Lung microvascular endothelial cell (primary cell): ENCODE data around the gene ZFPM1. TPM values are rescaled to one million over a fixed set of nuclear protein-coding genes. Genes with fewer than 3 reads are reported as not detected.

Experiments
- DNase-seq, 2 donors: peaks; one replicate each; pipeline versions ENCODE4 v3.0.0 to v3.0.0-alpha.2; 2010; ENCODE audit warnings: low read depth in 2 of 2
- total RNA-seq: library from RNA; depleted of rRNA; stranded (reverse); fragments of >200 nt; gene quantifications from 2 replicates; pipeline ENCODE4 v1.2.1, GENCODE V29; 2014

The ZFPM1 gene
- total RNA-seq, 1 donor from 2014 or later: 0.60 TPM

DNA sequence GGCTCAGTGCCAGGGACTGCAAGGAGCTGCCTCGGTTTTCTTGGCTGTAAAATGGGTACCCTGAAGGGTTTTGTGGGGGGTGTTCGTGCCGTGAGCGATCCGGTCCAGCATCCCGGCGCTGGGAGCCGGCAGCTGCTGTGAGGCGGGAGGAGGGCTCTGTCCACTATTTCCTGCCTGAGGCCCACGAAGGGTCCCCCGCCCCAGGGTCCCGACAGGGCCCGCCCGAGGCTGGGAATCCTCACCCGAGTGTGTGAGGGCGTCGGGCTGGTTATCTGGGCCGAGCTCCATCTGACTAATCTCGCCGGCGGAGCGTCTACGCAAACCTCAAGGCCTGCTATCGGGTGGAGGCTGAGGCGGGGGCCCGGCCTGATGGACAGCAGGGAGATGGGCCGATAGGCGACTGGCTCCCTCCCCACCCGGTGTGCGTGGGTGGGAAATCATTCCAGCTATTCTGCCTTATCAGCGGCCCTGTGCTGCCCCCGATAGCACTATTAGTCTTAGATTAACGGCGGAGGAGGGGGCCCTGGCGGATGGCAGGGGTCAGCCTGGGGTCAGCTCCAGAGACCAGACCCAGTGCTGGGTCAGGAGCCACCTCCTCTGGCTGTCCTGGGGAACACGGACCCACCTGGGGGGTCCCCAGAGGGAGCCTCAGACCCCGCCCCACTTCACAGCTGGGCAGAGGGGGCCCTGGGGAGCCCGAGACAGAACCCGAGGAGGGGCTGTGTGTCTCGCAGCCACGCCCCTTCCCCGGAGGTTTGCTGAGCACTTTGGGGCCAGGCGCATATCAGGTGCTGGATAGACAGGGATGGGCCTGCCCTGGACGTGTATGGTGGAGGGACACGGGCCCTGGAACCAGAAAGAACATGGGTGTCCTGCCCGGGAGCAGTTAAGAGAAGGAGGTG lies 44.7 kb downstream of the ZFPM1 start:
- DNase-seq: peak in 1 of 2 donors; percentile 33

GRCh38 chr16:88498576-88499208 lies 45.6 kb downstream of the ZFPM1 start:
- DNase-seq: no peak

DNA sequence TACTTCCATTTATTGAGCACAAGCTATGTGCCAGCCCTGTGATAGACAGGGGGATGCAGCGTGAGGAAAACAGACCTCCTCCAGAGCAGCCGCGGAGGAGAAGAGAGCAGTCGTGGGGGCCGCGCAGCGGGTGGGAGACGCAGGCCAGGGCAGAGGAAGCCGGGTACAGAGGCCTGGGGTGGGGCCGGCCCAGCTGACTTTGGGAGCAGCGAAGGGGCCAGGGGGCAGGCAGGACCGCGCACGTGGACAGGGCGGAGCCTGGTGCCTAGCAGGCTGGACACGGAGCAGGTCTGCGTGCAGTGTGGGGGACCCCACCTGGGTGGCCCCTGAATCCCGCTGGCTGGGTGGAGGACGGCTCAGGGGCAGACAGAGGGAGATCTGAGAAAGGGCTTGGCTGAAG lies 46.2 kb downstream of the ZFPM1 start:
- DNase-seq: no peak

DNA sequence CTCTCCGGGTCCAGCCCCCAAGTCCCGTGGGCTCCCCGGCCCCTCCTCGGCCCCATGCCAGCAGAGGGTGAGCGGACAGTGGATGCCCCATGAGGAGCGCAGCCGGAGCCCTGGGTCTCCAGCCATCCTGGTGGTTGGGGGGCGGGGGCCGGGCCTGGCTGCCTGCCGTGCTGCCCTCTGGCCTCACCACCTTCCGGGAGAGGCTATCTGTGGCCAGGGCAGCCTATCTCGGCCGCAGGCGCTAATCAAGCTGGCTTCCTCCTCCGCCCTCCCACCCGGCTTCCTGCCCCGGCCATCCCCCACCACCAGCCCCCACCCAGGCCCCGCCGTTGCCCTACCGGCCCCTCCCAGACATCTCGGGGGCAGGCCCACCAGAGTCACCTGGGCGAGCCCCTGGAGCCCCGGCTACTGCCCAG lies 46.8 kb downstream of the ZFPM1 start:
- peak; percentile 22 to 57 for DNase-seq

DNA sequence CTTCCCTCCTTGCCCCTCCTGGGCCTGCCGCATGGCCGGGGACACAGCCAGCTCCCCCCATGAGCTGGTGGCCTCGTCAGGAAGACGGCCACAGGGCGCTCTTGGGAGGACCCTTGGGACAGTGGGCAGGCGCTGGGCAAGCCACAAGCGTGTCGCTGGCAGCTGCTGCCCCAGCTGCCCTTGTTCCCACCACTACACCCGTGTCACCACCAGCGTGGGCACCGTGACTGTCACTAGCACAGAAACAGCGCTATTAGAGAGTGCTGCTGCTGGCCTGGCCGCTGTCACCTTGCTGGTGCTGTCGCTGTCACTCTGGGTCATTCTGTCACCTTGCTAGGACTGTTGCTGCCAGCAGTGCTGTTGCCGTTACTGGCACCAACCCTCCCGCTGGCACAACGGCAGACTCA lies 47.2 kb downstream of the ZFPM1 start:
- DNase-seq: peak in 1 of 2 donors; percentile 11

GRCh38 chr16:88502371-88502770 lies 49.3 kb downstream of the ZFPM1 start:
- DNase-seq: no peak

DNA sequence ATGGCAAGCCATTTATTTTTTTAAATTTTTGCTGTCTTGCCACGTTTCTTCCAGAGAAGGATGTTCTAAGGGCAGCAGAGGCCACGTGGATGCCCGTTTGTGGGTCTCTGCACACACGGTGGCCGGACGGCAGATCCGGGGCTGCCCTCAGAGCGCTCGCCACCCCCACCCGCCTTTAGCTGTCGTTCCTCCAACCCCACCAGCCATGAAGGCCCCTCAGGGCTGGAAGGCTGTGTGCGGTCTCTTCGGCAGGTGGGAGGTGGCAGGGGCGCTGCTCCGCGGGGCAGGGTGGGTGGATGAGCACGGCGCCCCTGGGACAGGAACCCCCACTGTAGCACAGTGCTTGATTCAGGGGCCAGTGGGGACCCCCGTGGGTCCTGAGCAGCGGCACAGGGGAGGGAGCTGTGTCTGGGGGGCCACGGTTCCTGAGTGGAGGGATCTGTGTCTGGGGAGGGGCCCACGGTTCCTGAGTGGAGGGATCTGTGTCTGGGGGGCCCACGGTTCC lies 49.7 kb downstream of the ZFPM1 start:
- no peak for DNase-seq

GRCh38 chr16:88503374-88503770 lies 50.3 kb downstream of the ZFPM1 start:
- DNase-seq: peak; percentile 39 to 82

GRCh38 chr16:88503771-88504488 lies 50.9 kb downstream of the ZFPM1 start:
- no peak for DNase-seq

DNA sequence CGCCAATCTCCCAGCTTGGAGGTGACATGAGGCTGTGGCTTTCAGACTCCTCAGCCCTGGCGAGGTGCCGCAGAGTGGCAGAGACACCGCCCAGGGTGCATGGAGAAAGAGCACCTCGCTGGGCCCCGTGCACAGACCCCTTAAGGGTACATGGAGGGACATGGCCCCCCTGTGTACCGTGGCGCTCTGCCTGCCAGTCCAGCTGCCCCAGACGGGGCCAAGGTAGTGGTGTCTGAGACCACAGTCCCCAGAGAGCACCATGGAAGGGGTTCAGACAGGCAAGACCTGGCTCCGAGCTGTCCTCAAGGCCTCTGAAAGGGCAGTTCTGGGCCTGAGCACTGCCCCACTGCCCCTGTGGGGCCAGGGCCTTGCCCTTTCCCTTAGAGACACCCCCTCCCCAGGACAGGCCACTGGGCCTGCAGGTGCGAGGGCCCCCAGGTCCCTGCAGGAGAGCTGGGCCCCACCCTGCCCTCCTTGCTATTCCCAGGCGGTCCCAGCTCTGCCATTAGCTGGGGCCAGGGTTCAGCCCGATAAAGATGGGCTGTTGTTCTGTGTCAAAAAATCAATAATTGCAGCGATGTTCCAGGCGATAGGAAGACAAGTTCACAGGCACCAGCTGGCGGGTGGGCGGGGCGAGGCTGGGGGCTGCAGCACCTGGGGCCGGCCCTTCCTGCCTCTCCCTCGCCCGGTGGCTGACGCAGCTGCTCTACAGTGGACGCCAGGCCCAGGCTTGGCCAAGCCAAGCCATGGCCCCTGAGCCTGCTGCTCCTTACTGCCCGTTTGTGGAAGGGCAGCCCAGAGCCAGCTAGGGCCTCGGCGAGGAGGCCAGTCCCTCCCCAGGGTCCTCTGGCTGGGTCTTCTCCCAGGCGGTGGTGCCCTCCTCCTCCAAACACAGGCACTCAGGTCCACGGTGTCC lies 51.7 kb downstream of the ZFPM1 start:
- DNase-seq: no peak

DNA sequence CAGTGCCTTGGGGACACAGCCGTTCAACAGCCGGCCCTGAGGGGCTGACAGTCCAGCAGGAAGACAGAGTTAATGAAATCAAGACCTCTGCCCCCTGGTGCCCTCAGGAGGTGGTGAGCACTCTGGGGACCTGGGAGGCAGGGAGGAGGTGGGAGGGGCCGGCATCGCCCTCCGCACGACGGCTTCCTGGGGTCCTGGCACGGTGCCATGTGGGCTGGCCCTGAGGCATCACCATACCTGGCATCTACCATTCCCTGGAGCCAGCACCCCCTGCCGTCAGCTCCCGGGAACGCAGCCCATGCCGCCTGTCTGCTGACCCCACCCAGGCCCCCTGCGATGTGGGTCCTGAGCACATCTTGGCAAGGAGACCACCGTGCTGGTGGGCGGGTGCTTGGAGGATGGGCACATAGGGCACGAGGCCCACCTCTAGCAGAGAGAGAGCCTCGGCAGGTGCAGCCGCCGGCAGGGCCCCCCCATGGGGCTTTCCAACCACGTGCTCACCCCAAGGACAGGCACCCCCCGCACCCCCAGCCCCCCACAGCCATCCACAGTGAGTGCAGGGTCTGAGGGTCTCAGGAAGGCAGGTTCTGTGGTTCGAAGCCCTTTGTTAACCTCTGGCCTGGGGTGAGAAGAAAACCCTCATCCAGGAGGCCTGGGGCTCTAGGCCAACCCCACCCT lies 52.5 kb downstream of the ZFPM1 start:
- DNase-seq: peak; percentile 19 to 52

GRCh38 chr16:88506723-88507122 lies 53.6 kb downstream of the ZFPM1 start:
- DNase-seq: no peak

DNA sequence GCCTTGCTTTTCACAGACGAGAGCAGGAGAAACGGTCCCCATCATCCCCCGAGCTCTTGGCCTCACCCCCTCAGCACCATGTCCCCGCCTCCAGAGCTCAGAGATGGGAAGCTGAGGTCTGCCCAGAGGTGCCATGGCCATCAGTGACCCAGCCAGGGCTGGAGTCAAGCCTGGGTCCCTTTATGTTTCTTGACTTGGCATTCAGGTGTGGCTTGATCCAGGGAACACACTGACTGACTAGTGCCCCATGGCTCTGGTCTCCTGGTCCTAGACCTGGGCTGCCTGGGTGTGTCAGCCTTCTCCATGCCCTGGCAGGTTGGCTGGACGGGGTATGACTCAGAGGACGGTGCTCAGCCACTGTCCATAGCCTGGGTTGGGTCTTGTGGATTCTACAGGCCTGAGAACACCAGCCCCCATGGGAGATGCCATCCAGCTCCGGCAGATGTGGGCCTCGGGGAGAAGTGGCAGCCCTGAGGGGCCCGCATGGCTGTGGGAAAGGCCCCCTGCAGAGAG lies 54.2 kb downstream of the ZFPM1 start:
- no peak for DNase-seq

- DNase-seq: no peak
Measured at GRCh38 chr16:88508376-88508867, 55.3 kb downstream of the ZFPM1 start.

DNA sequence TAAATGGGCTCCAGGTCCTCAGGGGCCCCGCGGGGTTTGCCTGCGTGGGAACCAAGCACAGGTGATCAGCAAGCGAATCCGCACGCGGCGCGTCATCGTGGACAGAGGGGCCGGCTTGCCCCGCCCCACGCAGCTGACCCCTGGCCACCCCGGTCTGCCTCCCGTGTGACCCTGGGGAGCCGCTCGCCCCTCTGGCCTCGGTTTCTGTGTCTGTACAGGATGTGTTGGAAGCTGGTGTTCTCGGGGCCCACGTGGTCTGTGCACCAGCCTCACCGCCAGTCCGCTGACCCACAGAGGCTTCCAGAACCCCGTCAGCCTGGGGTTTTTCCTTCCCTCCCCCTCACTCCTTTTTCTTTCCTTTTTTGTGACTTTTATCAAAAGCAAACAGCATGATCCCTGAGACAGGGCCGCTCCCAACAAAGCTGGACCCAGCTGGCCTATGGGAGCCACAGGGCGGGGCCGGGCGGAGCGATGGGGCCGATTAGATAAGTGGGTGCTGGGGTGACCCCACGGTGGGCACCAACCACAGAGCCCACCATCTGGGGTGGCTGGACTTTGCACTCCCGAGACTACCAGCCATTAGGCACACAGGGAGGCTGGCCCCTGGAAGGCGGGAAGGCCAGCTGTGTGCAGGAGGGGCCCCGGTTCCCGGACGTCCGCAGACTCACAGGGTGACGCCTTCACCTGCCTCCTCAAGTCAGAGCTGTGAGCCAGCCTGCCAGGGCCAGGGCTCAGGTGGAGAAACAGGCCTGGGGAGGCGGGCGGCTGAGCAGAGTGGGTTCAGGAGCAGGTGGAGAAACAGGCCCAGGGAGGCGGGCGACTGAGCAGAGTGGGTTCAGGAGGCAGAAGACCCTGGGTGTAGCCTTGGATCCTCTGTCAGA lies 56.0 kb downstream of the ZFPM1 start:
- DNase-seq: no peak

DNA sequence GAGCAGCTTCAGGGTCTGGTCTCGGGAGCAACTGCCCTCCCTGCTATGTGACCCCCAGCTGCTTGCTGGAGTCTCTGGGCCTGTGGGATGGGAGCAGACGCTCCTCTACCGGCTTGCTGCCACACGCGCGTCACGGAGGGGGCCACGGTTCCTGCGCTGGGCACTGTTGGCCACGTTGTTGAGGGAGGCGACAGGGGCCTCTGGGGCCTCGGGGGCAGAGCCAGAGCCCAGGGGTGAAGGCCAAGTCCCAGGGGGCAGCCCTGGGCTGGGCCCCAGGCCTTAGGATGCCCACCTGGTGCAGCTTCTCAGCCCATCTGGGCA lies 56.6 kb downstream of the ZFPM1 start:
- no peak for DNase-seq

GRCh38 chr16:88510091-88510994 lies 57.3 kb downstream of the ZFPM1 start:
- no peak for DNase-seq

GRCh38 chr16:88511060-88511459 lies 58.0 kb downstream of the ZFPM1 start:
- DNase-seq: no peak
